ENCODE measurements around the gene TBKBP1. TPM values are rescaled to one million over a fixed set of nuclear protein-coding genes. Genes with fewer than 3 reads are reported as not detected.

TBKBP1 gene
- total RNA-seq, 2 experiments from 2014 or later = 21.8 to 23.1 TPM

DNA sequence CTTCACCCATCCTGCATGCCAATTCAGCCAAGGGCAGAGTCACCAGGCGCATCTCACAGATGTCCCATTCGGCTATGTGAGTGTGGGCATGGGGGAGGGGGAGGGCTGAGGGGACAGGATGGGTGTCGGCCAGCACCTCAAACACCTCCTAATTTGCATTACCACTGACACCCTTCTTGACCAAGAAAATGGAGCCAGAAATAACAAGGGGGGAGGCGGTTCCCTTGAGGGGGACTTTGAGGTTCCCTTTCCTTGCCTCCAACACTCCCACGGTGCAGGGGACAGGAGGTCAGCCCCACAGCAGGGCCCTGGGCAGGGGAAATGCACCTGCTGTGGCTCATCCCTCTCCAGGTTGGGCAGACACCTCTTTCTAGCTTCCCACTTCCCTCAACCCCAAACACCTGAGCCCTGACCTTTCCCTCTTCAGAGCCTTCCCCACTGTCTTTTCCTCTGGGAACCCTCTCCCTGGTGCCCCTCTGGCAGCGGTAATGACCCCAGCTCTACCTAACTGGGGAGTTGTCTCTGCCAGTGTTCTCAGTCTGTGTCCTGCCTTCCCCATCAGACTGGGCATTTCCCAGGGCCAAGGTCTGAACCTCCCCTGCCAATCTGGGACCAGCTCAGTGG is 20.9 kb downstream of the TBKBP1 start:
- H3K4me3 Mint-ChIP-seq = no peak overlapping the region
- ChIA-PET POLR2A (no interaction called here), CTCF (interaction anchor here (1.5 to 8.2 kb wide), 3 partner anchors 9 to 15 kb away, joined by 4 to 117 read pairs (median 5); no protein-coding TSS in a partner anchor)
- H3K27ac Mint-ChIP-seq = no peak overlapping the region
- no peaks in the 10 kb centered on the region for H3K9me3 Mint-ChIP-seq (ENCODE audit: low read depth)
- no peaks in the 10 kb centered on the region for H3K27me3 Mint-ChIP-seq
- peaks cover 75% of the 10 kb centered on the region for H3K4me1 Mint-ChIP-seq
- intact Hi-C loops (cut with DNase I, micrococcal nuclease) = no loop called here
- peaks cover 13% of the 10 kb centered on the region for H3K36me3 Mint-ChIP-seq (ENCODE audit: low read depth)
- DNase-seq (no peak), ATAC-seq (no peak)

DNA sequence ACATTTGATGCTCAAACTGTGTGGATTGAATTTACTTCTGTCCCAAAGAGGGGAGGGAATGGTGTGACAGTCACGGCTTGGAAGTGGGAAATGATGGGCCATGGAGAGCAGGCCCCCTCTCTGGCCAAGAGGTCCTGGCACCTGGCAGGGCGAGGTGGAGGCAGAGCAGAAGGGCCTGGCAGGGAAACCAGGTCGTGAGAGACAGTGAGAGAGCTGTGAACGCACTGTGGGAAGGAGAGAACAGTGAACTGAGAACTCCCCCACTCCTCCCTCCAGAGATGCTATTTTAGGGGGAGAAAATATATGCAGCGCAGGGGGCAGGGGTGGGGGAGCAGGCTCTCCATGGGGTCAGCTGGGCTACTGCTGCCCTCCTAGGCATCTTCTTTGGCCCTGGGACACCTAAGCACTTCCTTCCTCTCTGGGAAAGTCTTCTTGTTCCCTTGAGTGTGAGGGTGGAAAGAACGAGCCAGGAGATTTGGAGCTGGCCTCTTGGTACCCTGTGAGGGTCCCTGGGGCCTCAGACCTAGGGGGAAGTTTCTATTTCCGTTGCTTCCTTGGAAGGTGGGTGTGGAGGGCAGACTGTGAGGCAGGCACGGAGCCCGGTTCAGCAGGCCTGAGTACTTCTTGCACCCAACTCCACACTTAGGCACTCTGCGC is 21.8 kb downstream of the TBKBP1 start:
- Mint-ChIP-seq H3K27me3 (no peaks in the 10 kb centered on the region), H3K27ac (peak overlapping the region; percentile 71), H3K36me3 (ENCODE audit: low read depth) (peaks cover 6% of the 10 kb centered on the region), H3K4me1 (peaks cover 78% of the 10 kb centered on the region), H3K4me3 (peak overlapping the region; percentile 28), H3K9me3 (ENCODE audit: low read depth) (no peaks in the 10 kb centered on the region)
- DNase-seq (no peak), ATAC-seq (no peak)
- ChIA-PET POLR2A (interaction anchor here (0.7 kb wide), 1 partner anchor 12 kb away, joined by 3 read pairs; no protein-coding TSS in a partner anchor), CTCF (interaction anchor here (1.5 to 8.2 kb wide), 4 partner anchors 9 to 16 kb away, joined by 4 to 117 read pairs (median 25); no protein-coding TSS in a partner anchor)
- intact Hi-C loops (cut with DNase I, micrococcal nuclease) = no loop called here

GRCh38 chr17:47716375-47716774 is 22.4 kb downstream of the TBKBP1 start:
- ChIA-PET CTCF (interaction anchor here (1.4 to 8.2 kb wide), 4 partner anchors 8 to 23 kb away, joined by 3 to 117 read pairs (median 24); no protein-coding TSS in a partner anchor), POLR2A (interaction anchor here (0.7 kb wide), 1 partner anchor 12 kb away, joined by 3 read pairs; no protein-coding TSS in a partner anchor)
- Mint-ChIP-seq H3K36me3 (ENCODE audit: low read depth) (peaks cover 6% of the 10 kb centered on the region), H3K4me3 (peak overlapping the region; percentile 69), H3K27ac (peak overlapping the region; percentile 98), H3K9me3 (ENCODE audit: low read depth) (no peaks in the 10 kb centered on the region), H3K27me3 (no peaks in the 10 kb centered on the region), H3K4me1 (peaks cover 79% of the 10 kb centered on the region)
- intact Hi-C loops (cut with DNase I, micrococcal nuclease) = no loop called here
- DNase-seq = peak; percentile 52
- ATAC-seq = no peak

- Mint-ChIP-seq H3K36me3 (ENCODE audit: low read depth) (no peaks in the 10 kb centered on the region), H3K27me3 (no peaks in the 10 kb centered on the region), H3K9me3 (ENCODE audit: low read depth) (no peaks in the 10 kb centered on the region), H3K27ac (peak overlapping the region; percentile 98), H3K4me1 (peaks cover 80% of the 10 kb centered on the region), H3K4me3 (peak overlapping the region; percentile 69)
- ATAC-seq = peak; percentile 4
- CTCF ChIA-PET = interaction anchor here (1.0 to 8.2 kb wide), 6 partner anchors 10 to 43 kb away, joined by 3 to 117 read pairs (median 28); partner anchors contain the start of gene TBX21
- POLR2A ChIA-PET = interaction anchor here (3.3 kb wide), 1 partner anchor 10 kb away, joined by 29 read pairs; no protein-coding TSS in a partner anchor
- intact Hi-C loops (cut with DNase I, micrococcal nuclease) = loop anchor here in 1 of 2 experiments (1.0 kb wide), 1 partner anchor 18 kb away; no protein-coding TSS in a partner anchor
- peak; percentile 83 for DNase-seq
These were observed 23.3 kb downstream of the TBKBP1 start for GRCh38 chr17:47717261-47717697.

GRCh38 chr17:47717979-47718621 is 24.1 kb downstream of the TBKBP1 start:
- ATAC-seq (peak; percentile 16), DNase-seq (peak; percentile 63)
- ChIA-PET POLR2A (interaction anchor here (0.6 to 3.3 kb wide), 11 partner anchors 11 to 113 kb away, joined by 3 to 29 read pairs (median 4); partner anchors contain the start of genes KPNB1, LRRC46, MRPL10 and TBX21), CTCF (interaction anchor here (0.7 to 8.2 kb wide), 12 partner anchors 11 to 229 kb away, joined by 3 to 117 read pairs (median 6); partner anchors contain the start of genes KPNB1, TBKBP1 and TBX21)
- H3K36me3 Mint-ChIP-seq (ENCODE audit: low read depth) = no peaks in the 10 kb centered on the region
- peak overlapping the region; percentile 69 for H3K4me3 Mint-ChIP-seq
- H3K9me3 Mint-ChIP-seq (ENCODE audit: low read depth) = no peaks in the 10 kb centered on the region
- H3K4me1 Mint-ChIP-seq = peaks cover 88% of the 10 kb centered on the region
- intact Hi-C loops (cut with DNase I, micrococcal nuclease) = loop anchor here in 1 of 2 experiments (1.0 kb wide), 1 partner anchor 19 kb away; no protein-coding TSS in a partner anchor
- H3K27me3 Mint-ChIP-seq = no peaks in the 10 kb centered on the region
- H3K27ac Mint-ChIP-seq = peak overlapping the region; percentile 98

- Mint-ChIP-seq H3K36me3 (ENCODE audit: low read depth) (no peaks in the 10 kb centered on the region), H3K9me3 (ENCODE audit: low read depth) (no peaks in the 10 kb centered on the region)
These were observed 24.9 kb downstream of the TBKBP1 start for GRCh38 chr17:47718634-47719405.

DNA sequence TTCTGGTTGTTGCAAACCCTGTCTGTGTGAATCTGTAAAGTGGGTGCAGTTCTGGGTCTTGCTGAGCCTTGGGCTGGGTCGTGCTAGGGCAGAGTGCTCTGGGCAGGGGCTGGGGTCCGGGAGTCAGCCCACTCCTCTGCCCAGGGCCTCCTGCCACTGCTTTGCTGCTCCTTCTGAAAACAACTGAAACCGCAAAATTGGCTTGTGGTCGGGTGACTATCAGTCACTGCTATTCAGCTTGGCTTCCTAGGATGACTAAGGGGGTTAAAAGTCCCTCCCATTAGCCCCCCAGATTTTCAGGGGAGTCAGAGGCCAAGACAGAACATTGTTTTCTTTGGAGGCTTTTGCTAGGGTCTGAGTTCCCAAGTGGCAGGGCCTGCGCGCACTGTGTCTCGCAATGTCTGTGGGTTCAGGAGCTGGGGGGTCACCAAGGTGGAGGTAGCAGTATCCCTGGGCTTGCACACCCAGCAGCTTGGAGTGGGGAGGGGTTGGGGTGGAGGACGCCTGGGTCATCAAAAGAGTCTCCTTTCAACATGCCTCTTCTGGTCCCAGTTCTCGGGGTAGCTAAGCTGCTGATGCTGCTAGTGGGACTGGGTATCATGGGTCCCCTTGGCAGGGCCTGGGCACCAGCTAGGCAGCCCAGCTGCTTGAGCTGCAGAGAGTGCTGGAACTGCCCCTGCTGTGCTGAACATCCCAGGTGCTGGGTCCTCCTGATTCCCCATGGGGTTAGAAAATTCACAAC is 25.6 kb downstream of the TBKBP1 start:
- Mint-ChIP-seq H3K27ac (peak overlapping the region; percentile 98), H3K9me3 (ENCODE audit: low read depth) (no peaks in the 10 kb centered on the region), H3K36me3 (ENCODE audit: low read depth) (no peaks in the 10 kb centered on the region), H3K27me3 (no peaks in the 10 kb centered on the region), H3K4me3 (peak overlapping the region; percentile 69), H3K4me1 (peaks cover 97% of the 10 kb centered on the region)
- POLR2A ChIA-PET = interaction anchor here (0.6 to 3.3 kb wide), 12 partner anchors 13 to 71 kb away, joined by 3 to 29 read pairs (median 4); partner anchors contain the start of gene KPNB1
- CTCF ChIA-PET = interaction anchor here (1.2 to 8.2 kb wide), 8 partner anchors 12 to 70 kb away, joined by 3 to 117 read pairs (median 13); partner anchors contain the start of genes KPNB1, TBKBP1 and TBX21
- intact Hi-C loops (cut with DNase I, micrococcal nuclease) = loop anchor here in 1 of 2 experiments (5.0 to 10.0 kb wide), 2 partner anchors 385 to 532 kb away; partner anchors contain the start of genes CBX1, CDC27 and SNX11
- ATAC-seq = peak; percentile 34
- DNase-seq = peak; percentile 94

More at GRCh38 chr17:47718634-47719405, 24.9 kb downstream of the TBKBP1 start:
- peaks cover 94% of the 10 kb centered on the region for H3K4me1 Mint-ChIP-seq
- CTCF ChIA-PET = interaction anchor here (0.7 to 8.2 kb wide), 13 partner anchors 12 to 228 kb away, joined by 3 to 117 read pairs (median 5); partner anchors contain the start of genes KPNB1, TBKBP1 and TBX21
- DNase-seq (peak; percentile 45), ATAC-seq (no peak)
- POLR2A ChIA-PET = interaction anchor here (0.6 to 3.3 kb wide), 15 partner anchors 12 to 112 kb away, joined by 3 to 29 read pairs (median 4); partner anchors contain the start of genes KPNB1, LRRC46, MRPL10 and TBX21
- intact Hi-C loops (cut with DNase I, micrococcal nuclease) = no loop called here
- H3K27me3 Mint-ChIP-seq = no peaks in the 10 kb centered on the region
- peak overlapping the region; percentile 69 for H3K4me3 Mint-ChIP-seq
- peak overlapping the region; percentile 98 for H3K27ac Mint-ChIP-seq

- no peaks in the 10 kb centered on the region for H3K9me3 Mint-ChIP-seq (ENCODE audit: low read depth)
- intact Hi-C loops (cut with DNase I, micrococcal nuclease) = loop anchor here in 1 of 2 experiments (5.0 to 10.0 kb wide), 2 partner anchors 385 to 533 kb away; partner anchors contain the start of genes CBX1, CDC27 and SNX11
- no peaks in the 10 kb centered on the region for H3K36me3 Mint-ChIP-seq (ENCODE audit: low read depth)
- ATAC-seq (no peak), DNase-seq (peak; percentile 51)
- H3K4me1 Mint-ChIP-seq = peaks cover 97% of the 10 kb centered on the region
- H3K27me3 Mint-ChIP-seq = no peaks in the 10 kb centered on the region
- peak overlapping the region; percentile 98 for H3K27ac Mint-ChIP-seq
- peak overlapping the region; percentile 69 for H3K4me3 Mint-ChIP-seq
- CTCF ChIA-PET = interaction anchor here (1.2 to 8.2 kb wide), 5 partner anchors 11 to 25 kb away, joined by 3 to 117 read pairs (median 36); partner anchors contain the start of gene TBX21
- POLR2A ChIA-PET = interaction anchor here (1.2 to 1.8 kb wide), 2 partner anchors 16 to 23 kb away, joined by 4 to 5 read pairs; no protein-coding TSS in a partner anchor
These were observed 26.2 kb downstream of the TBKBP1 start for GRCh38 chr17:47720196-47720595.

DNA sequence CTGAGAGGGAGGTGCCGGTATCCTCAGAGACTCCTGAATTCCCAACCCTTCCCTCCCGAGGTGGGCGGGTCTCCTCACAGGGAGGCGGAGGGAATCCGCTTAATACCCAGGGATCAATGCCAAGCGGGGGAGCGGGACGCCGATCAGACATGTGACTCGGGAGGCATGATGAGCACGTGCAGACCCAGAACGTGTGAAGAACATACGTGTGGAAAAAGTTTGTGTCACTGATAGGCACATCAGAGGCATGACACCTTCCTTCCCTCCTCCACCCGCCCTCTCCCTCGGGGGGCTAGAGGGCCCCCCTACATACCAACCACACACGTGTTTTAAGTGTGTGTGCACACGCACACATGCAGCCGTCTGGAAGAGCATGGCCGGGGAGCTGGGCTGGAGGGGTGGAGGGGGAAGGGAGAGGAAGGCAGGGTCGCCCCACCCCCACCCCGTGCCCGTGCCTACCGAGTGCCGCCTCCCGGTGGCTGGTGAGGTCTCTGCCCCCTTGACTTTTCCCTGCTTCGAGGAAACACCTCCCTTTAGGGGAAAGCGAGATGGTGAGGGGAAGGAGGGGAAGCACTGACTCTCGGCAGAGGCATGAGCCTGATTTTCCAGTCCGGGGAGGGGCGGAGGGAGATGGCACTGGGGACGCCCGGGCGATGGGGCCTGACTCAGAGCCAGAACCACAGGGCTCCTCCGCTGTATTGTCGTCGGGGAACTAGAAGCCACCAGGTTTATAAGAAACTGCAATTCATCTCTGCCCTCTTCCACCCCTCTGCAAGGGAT is 27.0 kb downstream of the TBKBP1 start:
- Mint-ChIP-seq H3K27me3 (no peaks in the 10 kb centered on the region), H3K27ac (peak overlapping the region; percentile 98), H3K4me1 (peaks cover 97% of the 10 kb centered on the region), H3K4me3 (peak overlapping the region; percentile 69), H3K9me3 (ENCODE audit: low read depth) (no peaks in the 10 kb centered on the region), H3K36me3 (ENCODE audit: low read depth) (no peaks in the 10 kb centered on the region)
- ChIA-PET POLR2A (interaction anchor here (1.1 to 1.4 kb wide), 2 partner anchors 16 to 20 kb away, joined by 3 to 4 read pairs; no protein-coding TSS in a partner anchor), CTCF (interaction anchor here (0.5 to 4.6 kb wide), 5 partner anchors 11 to 1195 kb away, joined by 3 to 28 read pairs (median 5); partner anchors contain the start of gene TBX21)
- peak; percentile 71 for ATAC-seq
- peak; percentile 99 for DNase-seq
- intact Hi-C loops (cut with DNase I, micrococcal nuclease) = loop anchor here (1.0 to 10.0 kb wide), 9 partner anchors 12 to 534 kb away; partner anchors contain the start of genes TBX21 (in 2 of the 2), CBX1 (in 1 of the 2), CDC27 (in 1 of the 2) and KPNB1 (in 1 of the 2)

Data from activated CD4-positive, alpha-beta T cell treated with anti-CD3 and anti-CD28 coated beads for 36 hours (primary cell).